Daoy (cell line): ENCODE results near the gene GPSM3. TPM values are rescaled to one million over a fixed set of nuclear protein-coding genes. Genes with fewer than 3 reads are reported as not detected.

ENCODE experiments used
- DNase-seq: peaks from one replicate; pipeline ENCODE4 v3.0.0-alpha.2; 2015; ENCODE audit warnings: low read depth
- total RNA-seq: library from RNA; depleted of rRNA; stranded (reverse); fragments of >200 nt; shearing (Covaris generic); gene quantifications from 2 replicates; pipeline ENCODE4 v1.2.3, GENCODE V29; 2014

GPSM3 gene
- total RNA-seq, 1 experiment from 2014 or later, result 6.6 TPM

- no peak for DNase-seq
Observed at GRCh38 chr6:32174416-32174815, 18.0 kb downstream of the GPSM3 start.

- no peak for DNase-seq
Observed at GRCh38 chr6:32173051-32173727, 19.3 kb downstream of the GPSM3 start.

- DNase-seq, result no peak
Observed at GRCh38 chr6:32171234-32171633, 21.2 kb downstream of the GPSM3 start.

- no peak for DNase-seq
Observed at GRCh38 chr6:32170294-32170693, 22.1 kb downstream of the GPSM3 start.

GRCh38 chr6:32168807-32169591 is 23.4 kb downstream of the GPSM3 start:
- no peak for DNase-seq

GRCh38 chr6:32168350-32168749 is 24.1 kb downstream of the GPSM3 start:
- no peak for DNase-seq

GRCh38 chr6:32167761-32168262 is 24.6 kb downstream of the GPSM3 start:
- no peak for DNase-seq

GRCh38 chr6:32167154-32167760 is 25.2 kb downstream of the GPSM3 start:
- DNase-seq, result no peak

GRCh38 chr6:32166411-32167061 is 25.9 kb downstream of the GPSM3 start:
- no peak for DNase-seq

GRCh38 chr6:32164295-32164694 is 28.1 kb downstream of the GPSM3 start, which contains the start of gene EGFL8:
Gene EGFL8, plus strand, starts transcription at chr6:32164595. Its CDS starts 1,571 bp downstream, at chr6:32166166.
- no peak for DNase-seq

GRCh38 chr6:32163559-32164258 is 28.7 kb downstream of the GPSM3 start:
- no peak for DNase-seq

GRCh38 chr6:32158052-32158451 is 34.4 kb downstream of the GPSM3 start:
- DNase-seq, result no peak

GRCh38 chr6:32156891-32157290 is 35.6 kb downstream of the GPSM3 start:
- DNase-seq, result no peak

GRCh38 chr6:32154514-32155161 is 37.8 kb downstream of the GPSM3 start:
- peak; percentile 75 for DNase-seq

GRCh38 chr6:32153564-32154513 is 38.6 kb downstream of the GPSM3 start, which contains the start of gene PPT2:
Gene PPT2, plus strand, starts transcription at chr6:32154141. Its CDS starts 454 bp downstream, at chr6:32154595.
- DNase-seq, result peak; percentile 93

- peak; percentile 76 for DNase-seq
Observed at GRCh38 chr6:32152769-32153563, 39.5 kb downstream of the GPSM3 start.

- DNase-seq, result no peak
Observed at GRCh38 chr6:32151863-32152768, 40.3 kb downstream of the GPSM3 start, which contains the start of gene PRRT1. Gene PRRT1, minus strand, starts transcription at chr6:32151939. Its CDS starts 112 bp downstream, at chr6:32151827.
